Uterus (tissue), 4 donors: ENCODE results near the gene RUNX1. TPM values are rescaled to one million over a fixed set of nuclear protein-coding genes. Genes with fewer than 3 reads are reported as not detected.

Experiments
- DNase-seq, 2 donors: peaks; one replicate each; pipeline ENCODE4 v3.0.0-alpha.2; 2019 to 2020
- H3K27ac ChIP-seq, 2 donors: fragments of 200-600 bp; sonication (generic); 1 replicate in 1 of 2; 2 replicates in 1 of 2; pipeline ENCODE4 v1.5.1; 2016 to 2018
- H3K27me3 ChIP-seq, 2 donors: fragments of 200-600 bp; sonication (generic); one replicate each; pipeline ENCODE4 v1.5.1; 2018 to 2019; ENCODE audit warnings: control low read depth in 1 of 2
- H3K36me3 ChIP-seq, 2 donors: fragments of 200-600 bp; sonication (generic); one replicate each; pipeline ENCODE4 v1.5.1; 2019; ENCODE audit warnings: control low read depth in 1 of 2
- H3K4me1 ChIP-seq, 2 donors: fragments of 200-600 bp; sonication (generic); one replicate each; pipeline ENCODE4 v1.5.1; 2018 to 2019; ENCODE audit warnings: control low read depth in 1 of 2
- H3K4me3 ChIP-seq, 2 donors: fragments of 200-600 bp; sonication (generic); 1 replicate in 1 of 2; 2 replicates in 1 of 2; pipeline ENCODE4 v1.5.1; 2018 to 2019; ENCODE audit warnings: mild to moderate bottlenecking in 1 of 2
- H3K9me3 ChIP-seq, 2 donors: fragments of 200-600 bp; sonication (generic); one replicate each; pipeline ENCODE4 v1.5.1; 2019; ENCODE audit warnings: control low read depth in 1 of 2
- CTCF ChIP-seq, 4 experiments: fragments of 200-600 bp in 2 of 4; fragments of 450-650 bp in 2 of 4; sonication (generic) in 2 of 4; IDR thresholded peaks; one replicate each; pipeline ENCODE4 v1.5.1; 2016 to 2019; ENCODE audit warnings: antibody characterized with exemption in 4 of 4, mild to moderate bottlenecking in 2 of 4, moderate library complexity in 1 of 4
- POLR2A ChIP-seq, 2 donors: fragments of 450-650 bp; IDR thresholded peaks; one replicate each; pipeline ENCODE4 v1.6.1; 2016; ENCODE audit warnings: antibody characterized with exemption in 2 of 2, mild to moderate bottlenecking in 1 of 2, moderate library complexity in 1 of 2
- intact Hi-C: fragments of 100-400 bp; cut with DNase I; formaldehyde crosslinking; loops from one replicate; pipeline ENCODE4 v1.15.1; 2023; ENCODE audit warnings: low total_unique reads
- total RNA-seq, 4 donors: library from RNA; depleted of rRNA in 3 of 4; stranded (reverse); fragments of >200 nt in 3 of 4; gene quantifications; one replicate each; pipeline versions ENCODE4 v1.1.0 to v1.2.4, GENCODE V29; 2014 to 2023
- donor health status: DM: yes; HTN: yes; CAD: no.

The RUNX1 gene
- total RNA-seq, 4 donors from 2014 or later, result under 0.01 to 13.2 (median 8.7) TPM

DNA sequence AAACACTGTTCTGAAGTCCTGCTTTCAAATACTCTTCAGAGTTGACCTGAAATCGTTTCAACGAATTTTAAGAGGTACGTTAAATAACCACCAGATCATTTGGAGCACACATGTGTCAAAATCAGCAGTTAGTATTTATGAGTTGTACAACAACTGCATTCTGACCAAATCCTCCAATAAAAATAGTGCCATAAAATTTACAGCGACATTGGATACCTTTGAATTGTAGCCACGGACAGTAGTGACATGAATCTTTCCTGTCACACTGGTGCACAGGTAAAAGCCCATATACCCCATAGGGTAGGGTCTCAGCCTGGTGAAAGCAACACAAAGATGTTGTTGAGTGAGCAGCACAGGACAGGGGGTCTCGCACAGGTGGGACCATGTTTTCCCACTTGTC is 258.8 kb downstream of the RUNX1 start:
- no peak overlapping the region for H3K4me3 ChIP-seq
- no peaks in the 10 kb centered on the region for H3K4me1 ChIP-seq
- no peaks in the 10 kb centered on the region for H3K9me3 ChIP-seq
- H3K27me3 ChIP-seq, result peaks cover 0 to 7% of the 10 kb centered on the region in 2 donors
- TF ChIP-seq CTCF (IDR thresholded peaks at IDR 0.05) (no peak), POLR2A (IDR thresholded peaks at IDR 0.05) (no peak)
- DNase-seq, result no peak
- intact Hi-C loops, result no loop called here
- no peaks in the 10 kb centered on the region for H3K36me3 ChIP-seq
- no peak overlapping the region for H3K27ac ChIP-seq

- no peak for DNase-seq
- no peak overlapping the region for H3K27ac ChIP-seq
- no peaks in the 10 kb centered on the region for H3K9me3 ChIP-seq
- peaks cover 0 to 7% of the 10 kb centered on the region in 2 donors for H3K27me3 ChIP-seq
- no peaks in the 10 kb centered on the region for H3K4me1 ChIP-seq
- H3K4me3 ChIP-seq, result no peak overlapping the region
- TF ChIP-seq POLR2A (IDR thresholded peaks at IDR 0.05) (no peak), CTCF (IDR thresholded peaks at IDR 0.05) (no peak)
- H3K36me3 ChIP-seq, result no peaks in the 10 kb centered on the region
- intact Hi-C loops, result no loop called here
These were observed 260.2 kb downstream of the RUNX1 start for GRCh38 chr21:34788879-34789278.

- Histone ChIP-seq H3K27ac (no peak overlapping the region), H3K27me3 (peaks cover 0 to 7% of the 10 kb centered on the region in 2 donors), H3K4me1 (no peaks in the 10 kb centered on the region), H3K36me3 (no peaks in the 10 kb centered on the region), H3K9me3 (no peaks in the 10 kb centered on the region), H3K4me3 (no peak overlapping the region)
- DNase-seq, result no peak
- intact Hi-C loops, result no loop called here
- TF ChIP-seq CTCF (IDR thresholded peaks at IDR 0.05) (no peak), POLR2A (IDR thresholded peaks at IDR 0.05) (no peak)
These were observed 265.3 kb downstream of the RUNX1 start for GRCh38 chr21:34783815-34784214.

- no peak overlapping the region for H3K4me3 ChIP-seq
- intact Hi-C loops, result no loop called here
- no peaks in the 10 kb centered on the region for H3K36me3 ChIP-seq
- H3K27ac ChIP-seq, result no peak overlapping the region
- H3K4me1 ChIP-seq, result no peaks in the 10 kb centered on the region
- H3K27me3 ChIP-seq, result no peaks in the 10 kb centered on the region
- no peaks in the 10 kb centered on the region for H3K9me3 ChIP-seq
- TF ChIP-seq POLR2A (IDR thresholded peaks at IDR 0.05) (no peak), CTCF (IDR thresholded peaks at IDR 0.05) (no peak)
- DNase-seq, result no peak
These were observed 266.4 kb downstream of the RUNX1 start for GRCh38 chr21:34782506-34783360.

GRCh38 chr21:34781526-34781925 is 267.6 kb downstream of the RUNX1 start:
- Histone ChIP-seq H3K4me1 (no peaks in the 10 kb centered on the region), H3K36me3 (no peaks in the 10 kb centered on the region), H3K27ac (no peak overlapping the region), H3K27me3 (no peaks in the 10 kb centered on the region), H3K9me3 (no peaks in the 10 kb centered on the region), H3K4me3 (no peak overlapping the region)
- no peak for DNase-seq
- intact Hi-C loops, result no loop called here
- no peak for TF ChIP-seq CTCF (IDR thresholded peaks at IDR 0.05)
